NCI-H1092 (cell line): ENCODE measurements around the gene RAD51B.

ENCODE experiments used
- DNase-seq: peaks from one replicate; lab custom pipeline; 2025; lab: John Stamatoyannopoulos, UW

The RAD51B gene

GRCh38 chr14:68440820-68441219 is 621.2 kb downstream of the RAD51B start:
- no peak for DNase-seq

- DNase-seq = no peak
Measured at GRCh38 chr14:68441542-68441941, 622.0 kb downstream of the RAD51B start.

GRCh38 chr14:68442828-68443629 is 623.5 kb downstream of the RAD51B start:
- no peak for DNase-seq

GRCh38 chr14:68444449-68445168 is 625.0 kb downstream of the RAD51B start:
- DNase-seq = no peak

- DNase-seq = no peak
Measured at GRCh38 chr14:68446243-68447040, 626.9 kb downstream of the RAD51B start.

GRCh38 chr14:68447581-68448251 is 628.1 kb downstream of the RAD51B start:
- DNase-seq = no peak

- DNase-seq = no peak
Measured at GRCh38 chr14:68448252-68448902, 628.8 kb downstream of the RAD51B start.

- no peak for DNase-seq
Measured at GRCh38 chr14:68449561-68450181, 630.1 kb downstream of the RAD51B start.

GRCh38 chr14:68450391-68451120 is 631.0 kb downstream of the RAD51B start:
- no peak for DNase-seq

GRCh38 chr14:68451696-68452373 is 632.3 kb downstream of the RAD51B start:
- DNase-seq = no peak

GRCh38 chr14:68458253-68458652 is 638.7 kb downstream of the RAD51B start:
- no peak for DNase-seq

- DNase-seq = peak; percentile 60
Measured at GRCh38 chr14:68458840-68459469, 639.4 kb downstream of the RAD51B start.

GRCh38 chr14:68459480-68460136 is 640.0 kb downstream of the RAD51B start:
- DNase-seq = no peak

- no peak for DNase-seq
Measured at GRCh38 chr14:68460541-68460940, 641.0 kb downstream of the RAD51B start.

- DNase-seq = no peak
Measured at GRCh38 chr14:68461086-68461485, 641.5 kb downstream of the RAD51B start.

GRCh38 chr14:68462683-68463082 is 643.1 kb downstream of the RAD51B start:
- no peak for DNase-seq

GRCh38 chr14:68463299-68463698 is 643.7 kb downstream of the RAD51B start:
- DNase-seq = no peak

- no peak for DNase-seq
Measured at GRCh38 chr14:68463705-68464374, 644.3 kb downstream of the RAD51B start.
